GM21825 (cell line): Measurements from ENCODE around the gene ABLIM3.
"Not testable (repeated sequence)": the region's sequence is repeated elsewhere in the genome, so short reads cannot be mapped to it uniquely, and the experiment has no call there.

Experiments
- ATAC-seq: cut with Tn5 transposase; IDR thresholded peaks from one replicate; pipeline ENCODE4 v1.9.1; 2021; ENCODE audit warnings: mild to moderate bottlenecking, moderate library complexity; ENCODE audit not compliant: unreplicated experiment

The ABLIM3 gene

DNA sequence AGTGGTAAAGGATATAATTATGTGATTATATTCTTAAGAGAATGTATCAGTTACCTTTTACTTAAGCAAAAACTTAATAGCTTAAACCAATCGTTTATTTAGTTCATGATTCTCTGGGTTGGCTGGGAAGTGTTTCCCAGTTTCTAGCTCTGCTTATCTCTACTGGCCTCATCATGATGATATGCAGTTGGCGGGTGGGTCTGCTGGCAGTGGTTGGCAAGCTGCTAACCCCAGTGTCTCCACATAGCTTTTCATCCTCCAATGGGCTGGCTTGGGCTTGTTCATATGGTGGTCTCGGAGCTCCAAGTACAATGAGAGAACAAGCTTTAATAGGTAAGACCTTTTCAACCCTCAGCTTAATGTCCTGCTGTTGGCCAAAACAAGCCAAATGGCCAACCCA is 43.8 kb downstream of the ABLIM3 start:
- no peak for ATAC-seq

DNA sequence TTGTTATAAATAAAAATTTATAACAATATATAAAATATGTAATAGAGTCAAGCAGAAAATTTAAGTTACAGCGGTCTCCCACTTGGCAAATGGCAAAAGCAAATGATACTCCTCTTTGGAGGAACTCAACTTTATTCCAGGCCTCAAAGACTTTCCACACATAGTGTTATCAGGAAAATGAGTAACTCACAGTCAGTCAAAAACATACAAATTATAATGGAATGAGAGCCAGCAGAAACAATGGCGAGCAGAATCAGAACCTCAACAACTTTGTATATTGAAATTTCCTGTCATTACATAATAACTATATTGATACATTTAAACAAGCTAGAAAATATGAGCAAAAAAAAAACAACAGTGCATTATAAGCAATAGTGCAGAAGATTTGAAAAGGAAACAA is 45.2 kb downstream of the ABLIM3 start:
- no peak for ATAC-seq

DNA sequence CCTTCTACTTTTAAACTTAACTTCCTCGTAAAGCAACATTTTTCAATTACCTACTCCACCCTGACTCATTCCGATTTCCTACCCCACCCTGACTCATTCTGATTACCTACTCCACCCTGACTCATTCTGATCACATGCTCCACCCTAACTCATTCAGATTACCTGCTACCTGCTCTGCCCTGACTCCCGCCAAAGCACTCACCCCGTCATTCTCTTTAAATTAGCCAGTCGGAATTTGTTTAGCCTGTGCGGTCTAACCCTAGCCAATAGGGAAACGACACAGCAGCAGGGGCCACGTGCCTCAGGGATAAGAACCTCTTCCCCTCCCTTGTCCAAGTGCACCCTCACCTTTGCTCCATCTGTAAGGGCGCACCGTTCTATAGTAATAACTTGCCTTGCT is 46.3 kb downstream of the ABLIM3 start:
- ATAC-seq, result not testable (repeated sequence)

DNA sequence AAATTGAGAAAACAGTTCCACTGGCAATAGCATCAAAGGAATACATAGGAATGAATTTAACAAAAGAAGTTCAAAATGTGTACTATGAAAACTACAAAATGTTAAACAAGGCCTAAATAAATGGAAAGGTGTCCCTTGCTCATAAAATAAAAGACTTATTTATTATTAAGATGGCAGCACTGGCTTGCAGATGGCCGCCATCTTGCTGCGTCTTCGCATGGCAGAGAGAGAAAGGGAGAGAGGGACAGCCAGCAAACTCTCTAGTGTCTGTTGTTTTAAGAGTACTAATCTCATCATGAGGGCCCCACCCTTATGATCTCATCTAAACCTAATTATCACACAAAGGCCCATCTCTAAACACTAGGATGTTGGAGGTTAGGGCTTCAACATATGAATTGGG is 47.1 kb downstream of the ABLIM3 start:
- ATAC-seq, result no peak

DNA sequence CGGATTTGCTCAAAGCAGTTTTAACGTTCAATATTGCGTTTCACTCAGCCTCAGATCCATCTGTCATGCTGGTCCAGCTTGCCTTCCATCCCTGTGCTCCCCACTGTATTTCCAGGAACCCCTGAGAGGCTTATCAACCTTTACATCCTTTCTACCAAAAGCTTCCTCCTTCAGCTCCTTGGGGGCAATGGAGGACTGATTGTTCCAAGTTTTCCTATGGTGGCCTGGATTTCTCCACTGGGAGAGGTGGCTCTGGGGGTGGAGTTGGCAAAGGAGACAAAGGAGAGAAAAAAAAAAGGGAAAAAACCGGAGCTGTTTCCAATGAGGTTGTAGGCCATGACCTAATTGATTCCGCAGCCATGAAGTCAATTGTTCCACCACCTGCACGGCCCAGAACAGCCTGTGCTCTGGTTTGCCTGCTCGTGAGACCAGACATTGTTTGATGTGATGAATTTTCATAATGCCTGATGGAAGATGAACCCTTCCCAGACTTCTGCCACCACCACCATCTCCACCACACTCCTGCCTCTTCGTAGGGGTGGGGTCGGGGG is 54.1 kb downstream of the ABLIM3 start:
- ATAC-seq, result no peak

DNA sequence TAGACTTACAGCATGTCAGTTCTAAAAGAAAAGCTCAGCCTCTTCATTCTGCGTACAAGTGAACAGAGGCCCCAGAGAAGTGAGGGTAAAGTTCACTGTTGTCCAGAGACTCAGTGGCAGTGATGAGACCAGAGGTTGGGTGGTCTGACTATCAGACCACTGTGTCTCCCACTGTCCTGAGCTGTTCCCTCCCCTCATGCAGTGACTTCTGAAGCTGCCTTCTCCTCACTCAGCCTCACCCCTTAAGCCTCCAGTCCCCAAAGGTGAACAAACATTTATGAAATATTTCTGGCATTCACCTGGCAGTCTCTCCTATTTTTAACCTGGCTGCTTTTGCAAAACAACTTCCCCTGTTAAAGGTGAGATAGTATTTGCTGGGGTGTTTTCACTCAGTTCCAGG is 54.7 kb downstream of the ABLIM3 start:
- no peak for ATAC-seq

DNA sequence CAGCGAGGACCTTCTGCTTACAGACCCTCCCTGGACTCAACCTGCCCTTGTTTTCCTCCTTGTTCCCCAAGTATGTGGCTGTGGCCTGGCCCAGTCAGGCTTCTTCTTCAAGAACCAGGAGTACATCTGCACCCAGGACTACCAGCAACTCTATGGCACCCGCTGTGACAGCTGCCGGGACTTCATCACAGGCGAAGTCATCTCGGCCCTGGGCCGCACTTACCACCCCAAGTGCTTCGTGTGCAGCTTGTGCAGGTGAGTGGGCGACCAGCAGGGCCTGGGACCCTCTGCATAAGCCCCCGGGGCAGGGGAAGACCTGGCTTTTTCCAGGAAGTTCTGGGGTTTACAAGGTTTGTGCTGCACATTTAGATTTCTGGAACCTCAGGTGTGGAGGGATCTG is 56.9 kb downstream of the ABLIM3 start:
- ATAC-seq, result no peak

DNA sequence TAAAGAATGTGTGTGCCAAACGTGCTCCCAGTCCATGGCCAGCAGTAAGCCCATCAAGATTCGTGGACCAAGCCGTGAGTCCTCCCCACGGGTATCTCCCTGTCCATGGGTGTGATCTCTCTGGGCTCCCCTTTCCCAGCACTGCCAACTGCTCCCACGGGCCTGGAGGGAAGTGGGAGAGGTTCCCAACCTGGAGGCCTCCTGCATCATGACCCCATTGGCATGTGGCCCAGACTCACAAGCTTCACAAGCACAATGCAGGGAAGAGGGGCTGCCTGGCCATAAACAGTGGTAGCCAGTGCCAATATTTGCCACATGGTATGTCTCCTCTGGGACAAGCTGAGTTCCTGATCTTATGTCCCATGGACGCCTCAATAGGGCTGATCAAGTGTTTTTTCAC is 59.1 kb downstream of the ABLIM3 start:
- ATAC-seq, result no peak

DNA sequence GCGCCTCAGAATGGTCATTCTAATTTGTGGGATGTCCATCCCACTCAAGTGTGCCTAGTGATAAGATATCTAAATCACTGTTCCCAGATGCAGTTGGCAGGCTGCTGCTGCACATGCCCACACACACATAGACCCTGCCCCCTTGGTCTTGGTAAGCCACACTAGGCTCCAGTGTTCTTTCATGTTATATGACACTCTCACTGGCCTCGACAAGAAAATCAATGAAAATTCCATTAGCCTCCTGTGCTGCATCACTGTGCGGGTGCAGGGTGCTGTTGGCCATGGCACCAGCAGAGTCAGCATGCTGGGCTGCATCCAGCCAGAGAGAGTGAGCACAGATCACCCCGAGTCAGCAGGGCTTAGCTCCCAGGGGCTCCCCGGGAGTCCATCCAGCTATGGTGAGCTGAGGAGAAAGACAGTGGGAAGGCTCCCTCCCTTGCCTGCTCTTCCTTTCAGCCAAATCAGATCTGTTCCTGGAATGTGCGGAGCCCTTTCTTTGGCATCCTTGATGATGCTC is 59.9 kb downstream of the ABLIM3 start:
- no peak for ATAC-seq

DNA sequence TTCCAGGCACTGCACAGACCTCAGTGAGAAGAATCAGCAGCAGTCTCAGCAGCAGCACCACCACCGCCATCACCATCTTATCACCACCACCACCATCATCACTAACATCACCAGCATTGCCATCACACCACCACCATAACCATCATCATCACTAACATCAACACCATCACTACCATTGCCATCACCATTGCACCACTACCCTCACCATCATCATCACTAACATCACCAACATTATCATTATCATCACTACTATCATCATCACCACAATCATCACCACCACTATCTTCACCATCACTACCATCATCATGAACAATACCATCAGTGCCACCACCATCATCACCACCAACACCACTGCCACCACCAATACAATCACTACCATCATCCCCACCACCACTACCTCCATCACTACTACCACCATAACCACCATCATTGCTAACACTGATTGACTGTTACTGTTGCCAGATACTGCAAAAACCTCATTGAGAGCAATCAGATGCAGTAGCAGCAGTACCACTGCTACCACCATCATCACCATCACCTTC is 61.7 kb downstream of the ABLIM3 start:
- no peak for ATAC-seq

DNA sequence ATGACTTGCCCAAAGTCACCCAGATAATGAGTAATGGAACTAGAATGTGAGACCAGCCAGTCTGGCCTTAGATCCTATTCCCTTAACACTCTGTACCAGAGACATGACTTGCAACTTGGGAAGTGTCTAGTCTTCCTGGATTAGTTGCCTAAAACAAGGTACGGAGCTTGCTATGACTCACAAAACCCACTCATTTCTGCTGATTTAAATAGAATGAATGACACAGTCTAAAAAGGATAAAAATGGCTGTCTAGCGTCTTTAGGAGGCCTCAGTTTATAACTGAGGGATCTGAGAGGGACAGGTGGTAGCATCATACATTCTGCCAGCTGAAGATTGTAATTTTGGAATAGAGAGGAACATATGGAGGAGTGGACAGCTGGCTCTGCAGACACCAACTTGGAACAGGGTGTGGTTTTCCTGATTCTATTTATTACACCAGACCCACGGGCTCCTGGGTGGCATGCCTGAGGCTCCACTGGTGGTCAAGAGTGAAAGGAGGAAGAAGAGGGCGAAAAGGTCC is 62.7 kb downstream of the ABLIM3 start:
- ATAC-seq, result no peak

DNA sequence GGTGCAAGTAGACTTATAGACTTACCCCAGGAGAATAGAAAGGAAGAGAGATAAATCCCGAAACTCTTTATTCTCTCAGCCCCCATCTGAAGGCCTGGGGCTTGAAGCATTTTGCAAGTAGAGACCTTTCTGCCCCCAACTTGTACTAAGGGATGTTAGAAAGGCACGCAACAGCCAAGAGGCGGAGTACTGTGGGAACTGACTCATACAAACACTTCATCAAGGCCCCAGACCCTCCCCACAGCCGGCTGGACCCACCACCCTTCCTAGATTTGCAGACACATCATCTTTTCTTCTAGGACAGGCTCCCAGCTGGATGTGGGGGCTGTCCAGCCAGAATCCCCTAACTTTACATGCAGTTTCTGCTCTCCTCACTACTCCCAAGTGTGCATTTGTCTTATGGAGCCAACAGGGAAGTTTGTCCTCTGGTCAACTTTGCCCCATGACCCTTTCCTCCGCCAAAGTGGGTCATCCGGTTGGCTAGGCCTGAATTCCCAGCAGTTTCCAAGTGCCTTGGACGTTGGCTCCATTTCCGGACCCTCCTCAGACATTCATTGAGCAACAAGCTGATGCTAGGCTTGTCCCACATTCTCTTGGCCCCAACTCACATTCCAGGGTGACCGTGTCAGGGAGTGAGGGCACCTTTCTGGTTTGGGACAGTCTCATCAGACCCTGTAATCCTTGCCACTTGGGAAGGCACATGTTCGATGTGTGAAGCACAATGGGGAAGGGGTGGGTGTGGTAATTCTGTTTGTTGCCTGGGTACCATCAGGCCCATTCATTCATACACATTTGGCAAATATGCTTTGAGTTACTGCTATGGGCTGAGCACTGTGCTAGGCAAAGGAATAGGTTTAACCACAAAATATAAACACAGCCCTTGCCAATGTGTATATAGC is 64.6 kb downstream of the ABLIM3 start:
- ATAC-seq, result no peak

DNA sequence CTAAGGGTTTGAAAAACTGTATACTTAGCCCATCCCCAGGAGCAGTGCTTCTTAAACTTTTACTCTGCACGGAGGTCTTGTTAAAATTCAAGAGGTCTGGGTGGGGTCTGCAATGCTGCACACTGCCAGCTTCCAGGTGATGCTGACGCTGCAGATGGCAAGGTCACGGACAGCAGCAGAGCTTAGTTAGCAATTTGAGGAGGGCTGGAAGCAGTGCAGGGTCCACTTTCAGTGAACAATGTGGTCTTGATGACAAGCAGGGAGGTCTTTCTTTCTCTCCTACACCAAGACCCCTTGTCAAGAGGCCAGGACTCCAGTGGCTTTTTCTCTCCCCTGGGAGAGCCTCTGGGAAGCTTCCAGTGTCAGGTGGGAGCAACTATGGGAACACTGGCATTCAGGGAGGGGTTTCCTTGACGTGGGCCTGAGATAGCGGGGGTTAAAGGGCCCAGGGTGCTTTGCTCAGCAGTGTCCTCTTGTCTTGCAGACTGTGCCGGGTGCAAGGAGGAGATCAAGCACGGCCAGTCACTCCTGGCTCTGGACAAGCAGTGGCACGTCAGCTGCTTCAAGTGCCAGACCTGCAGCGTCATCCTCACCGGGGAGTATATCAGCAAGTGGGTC is 65.3 kb downstream of the ABLIM3 start:
- ATAC-seq, result no peak

DNA sequence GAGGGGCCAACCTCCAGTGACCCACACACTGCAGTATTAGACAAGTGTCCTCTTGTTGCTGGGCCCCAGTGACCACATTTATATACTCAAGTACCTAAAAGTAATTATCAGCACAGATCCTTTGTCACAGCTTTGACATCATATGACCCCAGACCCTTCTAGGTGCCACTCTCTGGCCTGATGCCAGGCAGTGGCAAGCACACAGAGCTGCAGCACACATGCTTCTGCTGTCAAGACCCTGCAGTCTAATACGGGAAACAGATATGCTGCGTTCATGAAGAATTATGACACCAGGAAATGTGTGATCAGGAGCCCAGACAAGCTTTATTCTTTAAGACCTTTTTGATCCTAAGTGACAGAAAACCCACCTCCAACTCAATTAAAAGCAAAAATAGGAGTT is 66.5 kb downstream of the ABLIM3 start:
- no peak for ATAC-seq

DNA sequence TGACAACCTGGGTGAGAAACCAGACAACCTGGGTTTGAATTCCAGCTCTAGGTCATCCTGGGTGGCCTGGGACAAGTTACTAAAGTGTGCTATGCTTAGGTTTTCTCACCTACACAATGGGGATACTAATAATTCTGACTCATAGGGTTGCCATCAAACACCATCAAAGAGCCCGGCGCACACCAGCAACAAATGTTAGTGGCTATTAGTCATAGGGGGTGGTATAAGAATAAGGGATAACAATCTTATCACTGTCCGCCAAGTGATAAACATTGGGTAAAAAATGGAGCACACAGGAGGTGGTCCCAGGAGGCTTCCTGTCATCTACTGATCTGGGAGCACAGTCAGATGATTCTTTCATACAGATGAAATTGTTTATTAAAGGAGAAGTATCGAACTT is 68.9 kb downstream of the ABLIM3 start:
- ATAC-seq, result no peak

DNA sequence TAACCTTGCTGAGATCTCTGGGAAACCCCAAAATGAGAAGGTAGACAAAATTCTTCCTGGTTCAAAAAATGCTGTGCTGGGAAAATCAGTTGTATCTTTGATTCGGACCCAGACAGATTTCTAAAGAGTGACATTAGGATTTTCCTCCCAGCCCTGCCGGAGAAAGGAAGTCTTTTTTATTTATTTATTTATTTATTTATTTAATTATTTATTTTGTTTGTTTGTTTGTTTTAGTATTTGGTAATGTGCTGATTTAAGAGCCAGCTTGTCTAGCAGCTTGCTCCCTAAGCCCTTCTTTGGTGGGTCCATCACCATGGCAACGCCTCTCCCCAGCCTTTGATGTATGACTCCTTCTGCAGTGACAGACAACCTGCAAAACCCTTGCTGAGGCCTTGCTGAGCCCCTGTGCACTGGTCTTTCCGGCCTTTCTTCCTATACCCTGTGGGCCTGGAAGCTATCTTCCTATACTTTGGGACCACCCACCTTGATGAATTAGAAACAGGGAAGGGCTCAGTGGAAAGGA is 69.7 kb downstream of the ABLIM3 start:
- no peak for ATAC-seq

DNA sequence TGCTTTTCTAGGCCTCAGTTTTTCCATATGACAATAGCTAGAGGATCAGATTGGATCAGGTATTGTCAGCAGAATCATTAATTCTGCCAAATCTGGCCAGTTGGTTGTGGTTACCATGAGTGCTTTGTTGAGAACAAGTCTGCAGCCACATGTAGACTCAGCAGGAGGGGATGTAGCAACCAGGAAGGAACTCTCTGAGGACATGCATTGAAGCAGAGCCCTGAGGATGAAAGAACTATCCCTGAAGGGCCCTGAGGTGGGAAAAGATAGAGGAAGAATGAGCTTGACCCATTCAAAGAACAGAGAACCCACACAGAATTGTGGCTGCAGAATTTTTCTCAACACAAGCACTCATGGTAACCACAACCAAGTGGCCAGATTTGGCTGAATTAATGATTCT is 70.3 kb downstream of the ABLIM3 start:
- ATAC-seq, result no peak

DNA sequence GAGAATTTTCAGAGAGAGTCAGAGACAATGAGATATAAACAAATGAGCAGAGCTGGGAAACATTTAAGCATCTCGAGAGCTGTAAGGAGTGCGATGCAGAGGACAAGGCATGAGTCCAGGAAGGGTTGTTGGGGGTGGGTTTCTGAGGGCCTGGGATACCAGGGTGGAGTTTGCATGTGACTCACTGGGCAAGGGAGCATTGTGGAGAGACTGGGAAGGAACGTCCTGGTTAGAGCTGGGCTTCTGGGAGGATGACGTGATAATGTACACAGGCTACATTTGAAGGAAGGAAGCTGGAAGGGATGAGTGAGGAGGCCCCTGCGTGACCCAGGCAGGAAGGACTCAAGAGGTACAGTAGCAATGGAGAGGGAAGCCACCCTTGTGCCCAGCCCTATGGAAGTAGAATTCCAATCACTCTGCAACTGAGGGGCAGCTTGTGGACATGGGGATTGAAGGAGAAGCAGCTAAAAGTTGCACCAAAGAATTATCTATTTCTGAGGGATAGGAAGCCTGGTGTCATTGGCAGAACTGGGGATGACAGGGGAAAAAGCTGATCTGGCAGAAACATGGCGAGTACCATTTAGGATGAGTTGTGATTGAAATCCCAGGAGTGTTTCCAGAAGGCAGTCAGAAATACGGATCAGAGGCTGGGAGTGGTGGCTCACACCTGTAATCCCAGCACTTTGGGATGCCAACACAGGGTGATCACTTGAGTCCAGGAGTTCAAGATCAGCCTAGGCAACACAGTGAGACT is 71.1 kb downstream of the ABLIM3 start:
- no peak for ATAC-seq

DNA sequence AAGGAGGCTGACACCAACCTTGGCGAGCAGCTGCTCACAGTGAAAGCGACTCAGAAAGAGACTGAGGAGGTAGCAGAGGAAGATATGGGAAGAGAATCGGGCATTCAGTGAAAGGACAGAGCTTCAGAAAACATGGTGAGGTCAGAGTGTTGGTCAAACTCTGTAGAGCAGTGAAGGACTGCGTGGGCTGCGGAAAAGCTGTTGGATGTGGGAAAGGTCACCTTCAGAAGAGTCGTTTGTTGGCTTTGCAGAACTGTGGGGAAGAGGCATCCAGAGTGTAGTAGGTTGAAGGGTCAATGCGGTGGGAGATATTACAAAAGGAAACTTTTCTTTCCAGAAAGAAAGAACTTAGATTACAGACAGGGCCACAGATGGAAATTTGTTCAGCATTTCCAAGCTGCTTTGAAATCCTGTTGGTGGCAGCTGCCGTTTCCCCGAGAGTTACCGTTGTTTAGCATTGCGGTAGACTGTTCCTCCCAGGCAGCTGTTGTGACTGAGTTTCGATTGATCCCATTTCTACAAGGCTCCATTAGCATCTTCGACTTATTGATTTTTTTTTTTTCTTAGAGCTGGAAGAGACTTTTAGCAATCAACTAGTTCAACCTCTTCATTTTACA is 72.1 kb downstream of the ABLIM3 start:
- no peak for ATAC-seq

DNA sequence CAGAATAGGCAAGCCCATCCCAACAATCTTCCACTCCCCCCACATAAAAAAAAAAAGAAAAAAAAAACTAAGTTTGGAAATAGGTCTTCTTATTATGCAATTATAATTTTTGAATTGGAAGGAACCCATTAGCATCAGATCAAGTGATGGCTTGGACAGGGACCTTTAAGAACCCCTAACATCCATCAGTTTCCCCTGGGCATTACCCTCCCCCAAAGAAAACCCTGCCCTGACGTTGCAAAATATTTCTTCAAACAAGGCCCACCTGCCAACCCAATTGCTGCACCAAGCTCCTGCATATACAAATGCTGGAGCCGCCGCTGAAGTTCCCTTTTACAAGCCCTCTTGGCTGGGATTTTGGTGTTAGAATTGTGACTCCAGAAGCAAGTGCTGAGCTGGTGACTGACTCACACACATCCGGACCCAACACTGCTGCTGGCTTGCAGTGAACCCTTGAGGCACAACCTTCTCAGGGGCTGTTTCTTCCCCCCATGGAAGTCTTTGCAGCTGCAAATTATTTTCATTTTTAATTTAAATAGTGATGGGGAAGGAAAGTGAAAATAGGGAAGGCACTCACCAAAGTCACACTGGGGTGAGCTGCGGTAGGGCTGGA is 74.3 kb downstream of the ABLIM3 start:
- ATAC-seq, result no peak
